ENCODE data around the gene GNAI2. TPM values are rescaled to one million over a fixed set of nuclear protein-coding genes. Genes with fewer than 3 reads are reported as not detected.

Gene GNAI2
- total and polyA plus RNA-seq, 8 donors = 26.9 to 104 (median 51.9) TPM

- ATAC-seq (no peak), DNase-seq (no peak), FAIRE-seq (no peak)
- no peaks in the 10 kb centered on the region for H3K9me3 ChIP-seq
- TF ChIP-seq CTCF (IDR thresholded peaks at IDR 0.05) = no peak
- WGBS, 2 donors = 67 to 78% methylated on average over 5 of the region's 5 CpGs
- no peak overlapping the region for H3K27ac ChIP-seq
- H3K4me3 ChIP-seq = no peak overlapping the region
- intact Hi-C loops (cut with DNase I) = no loop called here
- H3K36me3 ChIP-seq = no peaks in the 10 kb centered on the region
- H3K4me1 ChIP-seq = peaks cover 0 to 7% (median 4%) of the 10 kb centered on the region in 3 donors
- H3K27me3 ChIP-seq = no peaks in the 10 kb centered on the region
Measured at GRCh38 chr3:50231581-50231980, 4.4 kb upstream of the GNAI2 start.

- H3K4me1 ChIP-seq = peaks cover 0 to 10% (median 0%) of the 10 kb centered on the region in 3 donors
- WGBS, 2 donors = 41 to 52% methylated on average over 3 of the region's 3 CpGs
- no peaks in the 10 kb centered on the region for H3K36me3 ChIP-seq
- no peaks in the 10 kb centered on the region for H3K27me3 ChIP-seq
- intact Hi-C loops (cut with DNase I) = no loop called here
- DNase-seq (no peak), FAIRE-seq (no peak), ATAC-seq (no peak)
- no peaks in the 10 kb centered on the region for H3K9me3 ChIP-seq
- no peak overlapping the region for H3K27ac ChIP-seq
- H3K4me3 ChIP-seq = no peak overlapping the region
- no peak for TF ChIP-seq CTCF (IDR thresholded peaks at IDR 0.05)
Measured at GRCh38 chr3:50232303-50232702, 3.7 kb upstream of the GNAI2 start.

DNA sequence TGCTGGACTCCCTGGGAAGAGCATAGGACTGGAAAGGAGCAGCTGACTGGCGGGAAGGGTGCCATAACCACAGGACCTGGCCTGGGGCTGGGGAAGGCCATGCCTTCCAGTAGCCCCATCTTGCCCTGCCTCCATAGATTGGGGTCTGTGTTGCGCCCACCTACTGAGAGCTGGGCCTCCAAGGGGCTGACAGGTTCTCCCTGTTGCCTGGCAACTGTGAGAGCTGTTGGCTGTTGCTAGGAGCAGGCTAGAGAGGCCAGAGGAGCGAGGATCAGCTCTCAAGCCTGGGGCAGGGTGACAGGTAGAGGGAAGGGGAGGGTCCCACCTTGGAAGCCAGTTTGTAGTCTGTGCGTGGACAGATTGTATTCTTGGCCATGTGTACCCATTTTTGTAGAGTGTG lies 2.8 kb upstream of the GNAI2 start:
- Histone ChIP-seq H3K9me3 (no peaks in the 10 kb centered on the region), H3K27me3 (no peaks in the 10 kb centered on the region), H3K4me1 (peaks cover 1 to 5% (median 3%) of the 10 kb centered on the region in 3 donors), H3K27ac (no peak overlapping the region), H3K4me3 (no peak overlapping the region), H3K36me3 (no peaks in the 10 kb centered on the region)
- DNase-seq (peak in 1 of 6 donors; percentile 42), ATAC-seq (no peak), FAIRE-seq (no peak)
- WGBS, 2 donors = 82 to 87% methylated on average over 4 of the region's 4 CpGs
- TF ChIP-seq CTCF (IDR thresholded peaks at IDR 0.05) = no peak
- intact Hi-C loops (cut with DNase I) = no loop called here

DNA sequence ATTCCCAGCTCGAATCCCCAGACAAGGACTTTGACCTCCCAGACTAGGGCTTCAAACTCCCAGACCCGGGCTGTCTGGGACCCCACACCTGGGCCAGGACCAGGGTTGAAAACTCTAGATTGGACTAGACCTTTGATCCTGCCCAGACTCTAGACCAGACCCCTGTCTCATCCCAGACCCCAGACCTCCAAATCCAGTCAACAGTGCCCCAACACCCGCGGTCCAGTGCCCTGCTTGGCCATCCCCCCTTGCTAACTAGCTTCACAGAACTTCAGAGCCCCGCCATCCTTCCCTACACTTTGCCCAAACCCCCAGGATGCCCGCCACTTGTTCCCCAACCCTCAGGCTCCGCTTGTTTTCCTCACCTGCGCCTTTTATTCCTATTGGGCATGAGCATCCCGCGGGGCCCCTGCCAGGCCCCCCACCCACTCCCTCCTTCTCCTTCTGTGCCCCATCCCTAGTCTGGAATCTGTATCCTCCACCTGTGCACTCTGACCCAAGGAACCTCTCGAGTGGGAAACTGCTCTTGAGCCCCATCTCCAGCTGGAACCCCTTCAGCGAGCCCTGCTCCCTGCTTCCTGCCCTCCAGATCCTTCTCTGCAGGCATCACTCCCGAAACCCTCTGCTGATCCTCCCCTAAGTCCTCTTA lies 604 bp downstream of the GNAI2 start:
- no peaks in the 10 kb centered on the region for H3K9me3 ChIP-seq
- ATAC-seq (no peak), FAIRE-seq (no peak), DNase-seq (no peak)
- peaks cover 3 to 12% (median 12%) of the 10 kb centered on the region in 3 donors for H3K4me1 ChIP-seq
- H3K27ac ChIP-seq = peak overlapping the region; percentile 42 to 84 (median 68)
- H3K27me3 ChIP-seq = no peaks in the 10 kb centered on the region
- no peak for TF ChIP-seq CTCF (IDR thresholded peaks at IDR 0.05)
- 16 to 18% methylated on average over 13 of the region's 13 CpGs for WGBS, 2 donors
- intact Hi-C loops (cut with DNase I) = no loop called here
- H3K36me3 ChIP-seq = no peaks in the 10 kb centered on the region
- H3K4me3 ChIP-seq = peak overlapping the region; percentile 51 to 78 (median 74)

GRCh38 chr3:50237133-50237651 lies 1.2 kb downstream of the GNAI2 start:
- Histone ChIP-seq H3K9me3 (no peaks in the 10 kb centered on the region), H3K27ac (peak overlapping the region; percentile 14 to 84 (median 80)), H3K27me3 (no peaks in the 10 kb centered on the region), H3K4me1 (peaks cover 3 to 16% (median 12%) of the 10 kb centered on the region in 3 donors), H3K36me3 (no peaks in the 10 kb centered on the region), H3K4me3 (peak overlapping the region; percentile 51 to 78 (median 74))
- no peak for TF ChIP-seq CTCF (IDR thresholded peaks at IDR 0.05)
- FAIRE-seq = no peak
- intact Hi-C loops (cut with DNase I) = no loop called here
- no peak for ATAC-seq
- DNase-seq = peak in 1 of 6 donors; percentile 75
- WGBS, 2 donors = 44% methylated on average over 7 of the region's 7 CpGs

Measured in pancreas (tissue), 10 donors.